GM19099 (cell line): ENCODE measurements around the gene SCFD2.

Experiments used
- POLR2A ChIP-seq: IDR thresholded peaks from 3 replicates; pipeline ENCODE4 v1.6.1; 2011; ENCODE audit warnings: low read depth; ENCODE audit not compliant: insufficient read length; ENCODE audit errors: extremely low read depth

SCFD2 gene

DNA sequence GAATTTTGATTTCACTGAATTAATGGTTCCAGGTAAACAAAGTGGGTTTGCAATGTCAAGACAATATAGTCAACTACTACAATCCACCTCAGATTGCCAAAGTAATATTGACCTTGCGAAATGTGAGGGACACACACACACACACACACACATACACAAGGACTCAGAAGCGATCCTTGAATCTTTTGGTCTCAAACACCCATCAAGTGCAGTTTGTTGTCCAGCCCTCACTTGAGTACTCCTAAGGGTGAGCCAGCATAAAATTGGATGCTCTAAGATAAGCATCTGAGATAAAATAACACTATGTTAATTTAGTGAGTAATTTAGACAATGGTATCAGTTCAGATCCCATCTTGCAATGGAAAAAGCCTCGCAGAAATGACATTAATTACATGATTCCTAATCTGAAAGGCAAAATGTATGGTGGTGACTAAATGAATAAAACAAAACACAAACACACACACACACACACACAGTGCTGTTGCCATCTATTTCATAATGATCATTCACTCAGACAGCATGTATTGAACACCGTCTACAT is 401.2 kb downstream of the SCFD2 start:
- TF ChIP-seq POLR2A = no peak

DNA sequence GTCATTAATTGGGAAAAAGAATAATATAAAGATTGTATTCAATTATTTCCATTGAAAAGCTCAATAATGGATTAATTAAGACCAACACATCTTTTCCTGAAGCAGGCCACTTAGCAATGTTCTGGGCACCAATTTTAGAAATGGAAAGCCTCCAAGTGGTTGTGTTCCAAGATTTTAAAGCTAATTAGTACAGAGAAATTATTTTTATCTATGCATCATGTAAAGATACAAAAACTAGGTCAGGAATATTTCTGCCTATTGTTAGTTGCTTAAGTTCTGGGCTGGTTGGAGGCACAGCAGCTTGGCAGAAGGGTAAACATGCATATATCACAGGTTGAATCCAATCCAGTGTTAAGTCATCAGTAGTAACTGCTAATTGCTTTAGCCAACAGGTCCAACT is 401.9 kb downstream of the SCFD2 start:
- no peak for TF ChIP-seq POLR2A

DNA sequence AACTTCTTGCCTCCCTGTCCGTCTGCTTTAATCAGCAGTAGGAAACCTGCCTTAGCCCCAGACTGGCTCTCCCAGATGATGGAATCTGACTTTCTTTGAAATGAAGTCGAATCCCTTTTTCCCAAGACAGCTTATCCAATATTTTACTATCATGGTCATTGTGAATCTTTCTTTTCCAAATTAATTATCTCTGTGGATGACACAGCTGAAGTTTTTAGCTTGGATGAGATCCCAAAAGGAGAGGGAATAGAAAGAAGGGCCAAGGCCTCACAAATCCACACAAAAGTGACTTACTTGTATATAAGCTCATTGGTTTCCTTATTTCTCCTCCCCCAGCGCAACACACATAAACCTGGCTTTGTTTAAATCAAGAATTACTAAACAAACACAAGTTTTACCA is 403.1 kb downstream of the SCFD2 start:
- TF ChIP-seq POLR2A = no peak

DNA sequence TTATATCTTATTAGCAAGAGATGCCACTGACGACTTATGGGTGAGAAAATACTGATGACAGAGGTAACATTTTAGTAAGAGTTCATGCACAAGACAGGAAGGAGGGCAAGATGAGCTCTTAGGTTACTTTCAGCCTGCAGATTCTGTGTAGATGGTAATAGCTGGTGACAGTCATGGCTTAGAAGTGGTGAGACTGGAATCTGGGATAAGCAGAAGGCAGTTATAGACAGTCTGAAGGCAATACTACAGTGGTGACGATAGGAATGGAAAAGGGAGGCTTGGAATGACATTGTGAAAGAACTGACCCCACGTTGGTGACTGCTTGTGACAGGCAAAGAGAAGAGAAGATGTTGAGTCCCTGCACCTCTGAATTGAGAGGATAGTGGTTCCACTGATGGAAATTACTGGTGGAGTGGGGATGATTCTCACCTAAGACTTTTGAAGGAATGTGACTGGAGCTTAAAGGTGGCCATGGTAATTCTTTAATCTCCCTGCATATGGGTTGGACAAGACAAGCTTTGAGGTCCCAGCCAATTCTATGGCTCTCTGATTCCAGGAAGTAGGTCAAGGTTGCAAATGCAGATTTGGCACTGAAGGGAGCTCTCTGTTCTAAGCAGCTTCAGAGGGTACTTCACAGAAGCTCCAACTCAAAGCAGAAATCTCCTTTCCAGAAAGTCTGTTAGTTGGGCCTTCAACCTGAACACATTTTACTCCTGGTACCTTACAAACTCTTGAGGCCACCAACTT is 404.0 kb downstream of the SCFD2 start:
- TF ChIP-seq POLR2A = no peak

DNA sequence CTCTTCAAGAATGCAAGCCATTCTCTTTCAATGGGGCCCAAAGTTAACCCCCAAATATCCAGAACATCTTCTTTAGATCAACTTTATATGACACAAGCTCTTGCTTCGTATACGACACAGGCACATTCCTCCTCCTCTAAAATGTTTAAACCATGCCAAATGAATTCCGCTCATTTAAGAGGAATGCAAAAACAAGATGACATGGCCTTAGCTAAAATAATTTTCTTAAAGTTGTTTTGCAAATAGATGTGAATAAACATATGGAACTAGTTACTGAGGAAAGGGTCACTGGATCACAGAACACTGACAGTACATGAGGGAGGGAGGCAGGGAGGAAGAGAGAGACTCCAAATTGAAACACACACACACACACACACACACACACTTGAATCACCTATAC is 406.3 kb downstream of the SCFD2 start:
- TF ChIP-seq POLR2A = no peak

DNA sequence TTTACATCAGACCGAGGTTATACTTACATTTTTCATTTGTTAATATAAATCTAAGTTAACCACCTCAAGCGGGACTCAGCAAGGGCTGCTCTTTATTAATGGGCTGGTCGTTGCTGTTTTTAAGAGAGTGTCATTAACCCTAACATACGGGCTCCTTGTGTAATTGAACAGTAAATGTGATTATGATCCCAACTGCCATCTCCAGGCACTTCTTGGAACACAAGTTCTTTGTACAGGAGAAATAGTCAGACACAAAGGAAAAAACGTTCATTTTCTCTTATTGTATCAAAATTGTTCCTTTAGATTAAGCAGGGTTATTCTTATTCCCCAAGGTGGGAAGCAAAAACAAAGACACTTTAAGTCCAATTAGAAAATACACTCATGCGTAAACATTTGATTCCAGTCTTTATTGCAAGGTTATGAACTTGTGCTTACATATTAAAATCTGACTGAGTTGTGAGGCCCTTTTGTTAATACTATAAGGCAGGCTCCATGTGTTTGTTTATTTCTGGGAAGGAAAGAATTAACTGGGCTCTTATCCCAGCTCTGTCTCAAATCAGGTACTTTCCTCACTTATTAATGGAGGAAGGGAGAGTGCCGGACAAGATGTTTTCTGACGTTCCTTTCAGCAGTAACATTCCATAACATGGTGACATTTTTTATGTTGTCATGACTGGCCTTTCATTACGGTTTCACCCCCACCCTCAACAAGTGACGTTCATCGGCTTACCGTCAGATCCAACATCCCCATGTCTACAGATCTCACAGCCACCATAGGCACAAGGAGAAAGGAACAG is 407.8 kb downstream of the SCFD2 start:
- no peak for TF ChIP-seq POLR2A

DNA sequence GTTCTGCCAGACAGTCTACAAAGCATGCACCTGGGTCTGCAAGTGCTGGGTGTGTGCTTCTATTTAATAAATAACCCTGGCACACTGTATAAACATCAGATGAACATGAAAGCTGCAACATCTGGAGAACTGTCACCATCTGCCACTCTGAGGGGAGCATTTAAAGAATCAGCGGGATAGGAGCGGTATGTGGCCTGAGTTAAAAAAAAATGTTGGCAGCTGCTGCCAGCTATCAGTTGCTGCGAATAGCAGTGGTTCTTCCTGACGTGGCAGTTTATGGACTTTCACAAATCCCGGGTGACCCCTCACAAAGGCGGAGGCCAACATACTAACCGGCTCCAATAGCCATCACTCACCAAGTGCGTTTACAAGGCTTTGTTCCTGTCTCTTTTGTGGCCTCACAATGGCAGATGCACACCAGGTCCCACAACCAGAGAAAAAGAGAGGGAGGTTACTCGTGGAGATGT is 408.6 kb downstream of the SCFD2 start:
- no peak for TF ChIP-seq POLR2A

DNA sequence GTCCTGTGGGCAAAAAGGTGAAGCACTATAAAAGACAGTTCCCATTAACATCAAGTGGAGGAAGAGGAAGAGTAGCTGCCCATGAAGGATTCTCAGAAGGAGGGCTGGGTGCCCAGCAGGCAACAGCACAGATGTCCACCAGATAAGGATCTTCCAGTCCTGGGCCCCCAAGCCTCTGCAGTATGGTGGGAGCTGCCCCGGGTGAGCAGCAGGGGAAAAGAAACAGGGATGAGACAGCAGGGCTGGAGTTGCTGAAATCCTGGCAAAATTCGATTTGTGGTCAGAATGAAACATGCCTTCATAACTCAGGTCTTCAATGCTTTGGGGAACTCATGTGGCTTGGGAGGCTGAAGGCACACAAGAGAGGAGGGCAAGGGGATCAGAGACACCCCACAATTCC is 409.2 kb downstream of the SCFD2 start:
- TF ChIP-seq POLR2A = no peak

DNA sequence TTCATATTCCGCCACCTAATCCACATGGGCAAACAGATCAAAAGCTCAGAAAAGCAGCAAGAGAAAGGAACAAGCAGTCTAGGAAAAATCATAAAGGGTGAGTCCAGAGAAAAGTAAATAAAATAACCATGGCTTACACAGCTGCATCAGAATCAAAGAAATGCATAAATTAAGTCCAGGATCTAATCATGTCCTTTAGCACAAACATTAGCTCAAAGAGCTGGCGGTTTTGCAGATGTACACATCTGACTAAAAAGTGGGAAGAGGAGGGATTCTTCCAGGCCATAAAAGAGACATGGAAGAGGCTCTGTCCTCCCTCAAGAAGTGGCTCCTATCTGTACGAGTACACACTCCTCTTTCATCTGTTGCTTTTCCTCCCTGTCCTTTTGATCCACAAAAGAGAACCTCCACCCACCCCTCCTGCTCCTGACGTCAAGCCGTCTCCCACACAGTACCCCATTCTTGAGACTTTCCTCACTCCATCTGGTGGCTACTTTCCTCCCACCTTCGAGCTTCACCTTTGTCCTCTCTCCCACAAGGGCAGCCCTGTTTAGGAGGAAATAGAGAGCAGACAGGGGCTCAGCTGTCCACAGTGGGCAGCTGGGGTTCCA is 411.2 kb downstream of the SCFD2 start:
- TF ChIP-seq POLR2A = no peak

DNA sequence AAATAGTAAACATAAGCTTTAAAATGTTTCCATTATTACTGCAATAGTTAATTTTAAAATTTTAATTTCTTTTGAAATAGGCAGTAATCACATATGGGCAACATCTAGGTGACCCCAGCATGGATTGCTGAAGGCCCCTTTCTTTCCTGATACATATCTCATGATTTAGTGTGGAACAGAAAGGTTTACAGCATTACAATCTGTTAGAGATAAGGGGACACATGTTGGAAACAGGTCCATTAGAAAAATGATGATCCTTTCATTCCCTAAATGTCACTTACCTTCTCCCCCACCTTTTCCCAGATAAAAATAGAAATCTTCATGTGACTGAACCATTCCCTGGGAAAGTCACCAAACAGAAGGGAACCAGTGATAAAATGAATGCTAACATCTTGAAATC is 413.3 kb downstream of the SCFD2 start:
- no peak for TF ChIP-seq POLR2A

DNA sequence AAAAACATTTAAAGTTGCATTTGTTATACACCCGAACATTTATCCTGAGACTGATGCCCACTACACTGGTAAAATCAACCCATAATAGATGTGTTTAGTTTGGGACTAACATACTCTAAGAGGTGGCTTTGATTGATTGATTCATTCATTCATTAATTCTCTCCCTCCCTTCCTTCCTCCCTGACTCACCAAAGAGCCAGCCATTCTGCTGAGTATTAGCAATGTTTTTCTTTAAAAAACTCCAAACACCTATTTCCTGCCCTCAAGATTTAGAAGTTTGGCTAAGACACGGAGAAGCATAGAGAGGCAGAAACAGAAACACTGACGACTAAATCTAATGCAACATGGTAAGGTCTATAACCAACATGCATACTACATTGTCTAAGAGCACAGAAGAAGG is 414.8 kb downstream of the SCFD2 start:
- no peak for TF ChIP-seq POLR2A

DNA sequence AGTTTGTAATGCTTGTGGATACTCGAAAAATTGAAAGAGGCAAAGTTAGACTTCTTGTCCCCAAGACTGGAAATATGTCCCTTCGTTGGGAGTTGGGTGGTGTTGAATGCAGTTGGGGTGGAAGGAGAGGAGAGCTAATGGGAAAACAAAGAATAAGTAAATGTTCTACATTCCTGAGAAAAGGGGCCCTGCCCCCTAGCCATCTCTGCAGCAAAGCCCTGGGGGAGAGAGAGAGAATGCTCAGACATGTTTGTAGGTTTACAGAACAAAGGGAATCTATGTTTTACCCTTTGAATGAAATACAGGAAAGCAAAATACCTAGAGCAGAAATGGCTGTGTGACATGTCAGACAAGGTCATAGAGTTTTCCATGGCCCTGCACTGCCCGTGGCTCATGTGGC is 415.6 kb downstream of the SCFD2 start:
- TF ChIP-seq POLR2A = no peak

DNA sequence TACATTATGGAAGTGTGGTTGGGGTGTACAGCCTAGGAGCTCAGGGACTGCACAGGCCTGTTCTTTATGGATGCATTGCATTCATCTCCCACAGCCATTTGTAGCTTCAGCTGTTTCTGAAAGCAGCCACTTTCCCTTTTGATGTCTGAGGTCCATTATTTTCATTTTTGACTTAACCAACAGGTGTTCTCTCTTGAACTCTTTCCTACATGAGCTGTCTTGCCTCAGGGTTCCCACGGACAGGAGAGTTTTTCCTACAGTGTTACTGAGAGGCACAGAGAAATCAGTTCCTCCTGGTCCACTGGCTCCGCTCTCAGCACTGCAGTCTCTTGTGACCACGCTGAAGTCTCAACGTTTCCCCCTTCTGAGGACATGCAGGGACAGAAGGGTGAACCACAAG is 416.5 kb downstream of the SCFD2 start:
- TF ChIP-seq POLR2A = no peak

DNA sequence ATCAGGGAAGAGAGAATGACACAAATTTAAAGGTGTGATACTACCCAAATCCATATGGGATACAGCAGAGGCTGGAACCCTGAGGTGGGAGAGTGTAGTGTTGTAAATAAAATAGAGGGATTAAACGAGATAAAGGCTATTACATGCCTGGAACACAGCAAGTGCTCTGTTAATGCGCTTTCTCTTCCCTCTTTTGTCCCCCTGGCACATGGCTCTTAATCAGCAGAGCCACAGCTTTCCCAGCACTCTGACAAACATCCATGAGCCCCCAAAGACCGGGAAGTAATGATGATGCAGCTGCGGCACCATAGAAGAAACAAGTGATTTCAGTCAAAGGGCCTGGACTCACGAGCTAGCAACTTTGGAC is 417.8 kb downstream of the SCFD2 start:
- TF ChIP-seq POLR2A = no peak

DNA sequence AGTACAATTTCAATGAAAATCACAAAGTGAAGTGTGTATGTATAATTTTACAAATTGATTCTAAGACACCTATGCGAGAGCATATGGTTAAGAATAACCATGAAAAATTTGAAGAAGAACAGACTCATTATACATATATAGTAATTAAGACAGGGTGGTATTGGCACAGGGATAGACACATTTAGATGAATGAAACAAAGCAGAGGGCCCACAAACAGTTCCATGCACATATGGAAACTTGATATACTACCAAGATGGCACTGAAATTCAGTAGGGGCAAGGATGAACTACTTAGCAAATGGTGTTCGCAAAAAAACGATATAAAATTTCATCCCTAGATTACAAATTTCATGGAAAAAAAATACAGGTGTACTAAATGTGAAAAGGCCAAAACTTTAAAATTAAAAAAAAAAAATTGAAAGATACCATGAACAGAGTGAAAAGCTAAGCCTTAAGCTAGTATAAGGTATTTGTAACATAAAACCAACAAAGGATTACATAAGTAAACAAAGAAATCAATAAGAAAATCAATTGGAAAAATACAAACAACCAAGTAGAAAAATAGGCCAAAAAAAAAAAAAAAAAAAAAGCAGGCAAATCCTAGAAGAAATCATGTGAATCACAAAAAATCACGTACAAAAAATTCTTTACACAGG is 418.3 kb downstream of the SCFD2 start:
- TF ChIP-seq POLR2A = no peak

DNA sequence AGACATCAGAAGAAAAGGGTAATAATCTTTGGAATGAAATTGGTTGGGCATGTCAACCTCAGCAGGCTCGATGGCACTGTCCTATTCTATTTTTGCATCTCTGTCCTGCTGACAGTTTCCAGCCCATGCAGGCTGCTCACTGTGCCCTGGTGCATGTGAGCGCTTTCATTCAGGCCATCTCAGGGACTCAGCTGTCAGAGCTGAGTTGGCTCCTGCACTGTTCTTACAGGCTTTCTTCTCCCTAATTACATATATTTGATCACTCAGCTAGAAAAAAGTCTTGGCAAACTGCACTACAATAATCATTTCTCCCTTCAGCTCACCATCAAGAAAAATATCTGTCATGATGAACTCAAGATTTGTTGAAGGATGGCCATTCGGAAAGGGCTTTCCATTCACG is 419.0 kb downstream of the SCFD2 start:
- no peak for TF ChIP-seq POLR2A

DNA sequence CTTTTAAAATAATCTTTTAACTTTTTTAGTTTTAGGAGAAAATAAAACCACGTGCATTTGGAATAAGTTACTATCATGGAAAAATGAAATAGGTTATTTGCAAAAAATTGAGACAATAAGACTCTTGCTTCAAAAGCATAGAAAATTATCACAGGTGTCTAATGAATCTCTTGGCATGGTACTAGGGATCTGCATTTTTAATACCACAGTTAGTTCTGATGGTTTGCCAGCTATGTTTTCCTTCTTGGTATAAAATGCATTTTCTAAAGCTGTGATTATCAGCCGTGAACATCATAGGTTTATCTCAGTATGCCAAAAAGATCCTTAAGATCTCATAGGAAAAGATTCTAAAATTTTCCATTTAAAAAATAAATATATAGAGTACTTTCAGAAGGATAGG is 419.9 kb downstream of the SCFD2 start:
- TF ChIP-seq POLR2A = no peak
